ENCODE measurements around the gene CR1.
"Not testable (repeated sequence)": the region's sequence is repeated elsewhere in the genome, so short reads cannot be mapped to it uniquely, and the experiment has no call there.

Gene CR1

DNA sequence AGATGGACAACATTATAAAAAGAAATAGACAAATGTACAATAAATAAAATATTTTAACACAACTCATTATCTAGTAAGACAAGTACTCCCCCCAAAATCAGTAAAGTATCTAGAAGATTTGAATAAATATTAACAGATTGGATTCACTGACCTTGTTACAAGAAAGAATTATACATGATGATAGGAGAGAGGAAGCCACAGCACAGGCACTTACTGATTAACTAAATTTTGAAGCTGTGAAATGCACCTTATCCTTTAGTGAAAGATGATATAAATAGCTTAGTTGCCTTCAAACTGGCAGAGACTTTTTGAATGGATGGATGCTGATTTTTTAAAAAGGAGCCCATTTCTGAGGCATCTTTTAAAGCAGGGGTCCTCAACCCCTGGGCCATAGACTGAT is 8.5 kb downstream of the CR1 start:
- no peak for DNase-seq

DNA sequence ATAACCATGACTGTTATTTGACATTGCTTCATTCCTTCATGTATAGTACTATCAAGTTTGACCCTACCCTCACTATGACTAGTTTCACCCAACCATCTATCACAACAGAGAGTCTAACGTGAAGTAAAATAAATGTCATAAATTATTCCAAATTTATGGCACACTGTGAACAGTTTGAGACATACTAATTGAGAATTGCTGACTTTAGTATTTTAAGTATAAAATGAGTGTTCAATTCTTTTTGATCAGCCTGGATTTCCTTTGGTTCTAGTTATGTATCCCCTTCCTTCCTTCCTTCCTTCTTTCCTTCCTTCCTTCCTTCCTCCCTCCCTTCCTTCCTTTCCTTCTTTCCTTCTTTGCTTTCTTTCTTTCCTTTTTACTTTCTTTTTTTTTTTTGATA is 14.5 kb downstream of the CR1 start:
- DNase-seq = no peak

DNA sequence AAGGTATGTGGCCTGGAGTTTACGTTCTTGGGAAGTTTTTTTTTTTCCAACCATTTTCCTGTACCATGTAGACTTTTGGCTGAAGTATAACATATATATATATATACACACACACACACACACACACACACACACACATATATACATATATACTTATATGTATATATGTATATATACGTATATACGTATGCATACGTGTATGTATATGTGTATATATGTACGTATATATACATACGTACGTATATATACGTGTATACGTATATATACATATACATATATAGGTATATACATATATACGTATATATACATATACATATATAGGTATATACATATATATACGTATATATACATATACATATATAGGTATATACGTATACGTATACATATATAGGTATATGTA is 18.9 kb downstream of the CR1 start:
- DNase-seq = peak; percentile 15

DNA sequence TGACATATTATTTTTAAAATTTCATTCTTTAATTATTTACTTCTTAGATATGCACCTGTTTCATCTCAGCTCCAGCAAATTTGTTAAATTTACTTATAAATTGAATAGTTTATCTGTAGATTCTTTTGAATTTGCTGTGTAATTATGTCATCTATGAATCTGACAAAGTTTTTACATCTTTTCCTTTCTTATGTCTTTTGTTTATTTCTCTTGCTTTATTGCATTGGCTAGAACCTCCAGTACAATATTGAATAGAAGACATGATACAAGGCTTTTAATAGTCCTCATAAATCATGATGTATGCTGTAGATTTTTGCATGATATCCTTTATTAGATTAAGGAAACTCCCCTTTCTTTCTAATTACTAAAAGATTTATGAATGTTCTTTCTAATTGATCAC is 20.8 kb downstream of the CR1 start:
- DNase-seq = no peak

DNA sequence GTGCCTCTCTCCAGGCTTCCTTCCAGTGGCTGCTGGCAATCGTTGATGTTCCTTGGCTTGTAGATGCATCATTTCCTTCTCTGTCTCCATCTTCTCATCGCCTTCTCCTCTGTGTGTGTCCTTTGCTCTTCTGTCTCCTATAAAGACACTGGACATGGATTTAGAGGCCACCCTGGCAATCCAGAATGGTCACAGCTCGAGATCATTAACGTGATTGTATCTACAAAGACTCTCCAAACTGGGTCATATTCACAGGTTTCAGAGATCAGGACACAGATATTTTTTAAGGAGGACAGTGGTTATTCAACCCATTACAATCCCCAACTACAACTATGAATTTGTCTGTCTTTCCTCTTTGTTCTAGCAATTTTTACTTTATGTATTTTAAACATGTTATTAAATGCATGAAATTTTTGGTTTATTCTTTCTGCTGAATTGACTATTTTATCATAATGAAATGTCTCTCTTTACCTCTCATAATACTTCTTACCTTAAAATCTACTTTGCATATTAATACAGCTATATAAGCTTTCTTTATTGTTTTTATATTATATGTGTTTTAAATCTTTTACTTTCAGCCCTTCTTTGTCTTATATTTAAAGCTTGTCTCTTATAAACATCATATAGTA is 22.8 kb downstream of the CR1 start:
- no peak for DNase-seq

DNA sequence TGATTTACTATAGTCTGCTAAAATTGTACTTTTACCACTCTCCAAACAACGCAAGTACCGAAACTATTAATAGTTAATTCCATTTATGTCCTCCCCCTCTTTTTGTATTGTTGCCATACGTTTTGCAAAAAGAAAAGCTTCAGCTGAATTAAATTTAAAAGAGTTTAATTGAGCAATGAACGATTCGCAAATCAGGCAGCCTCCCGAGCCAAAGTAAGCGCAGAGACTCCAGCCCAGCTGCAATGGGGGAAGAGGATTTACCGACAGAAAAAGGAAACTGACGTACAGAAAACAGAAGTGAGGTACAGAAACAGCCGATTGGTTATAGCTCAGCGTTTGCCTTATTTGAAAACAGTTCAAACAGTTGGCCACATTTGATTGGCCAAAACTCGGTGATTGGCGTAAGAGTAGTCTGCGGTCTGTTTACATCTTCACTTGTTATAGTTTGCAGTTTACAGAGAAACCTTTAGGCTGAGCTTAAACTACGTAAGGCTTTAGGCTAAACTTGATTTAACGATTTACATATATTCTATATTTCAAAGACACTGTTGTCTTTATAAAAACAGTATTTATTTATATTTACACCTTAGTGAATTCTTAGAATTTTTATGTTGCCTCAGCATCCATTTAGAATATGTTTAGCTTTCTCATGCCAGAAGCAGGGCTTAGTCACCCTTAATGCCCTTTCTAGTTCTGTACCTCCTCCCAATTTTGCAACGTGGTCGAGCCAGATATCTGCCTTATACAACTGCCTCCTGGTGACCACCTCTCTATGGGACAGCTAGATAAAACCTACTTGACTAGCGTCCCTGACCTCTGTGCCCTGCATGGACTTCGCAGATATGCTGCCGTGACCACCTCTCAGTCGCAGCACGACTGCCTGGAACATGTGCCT is 23.8 kb downstream of the CR1 start:
- no peak for DNase-seq

DNA sequence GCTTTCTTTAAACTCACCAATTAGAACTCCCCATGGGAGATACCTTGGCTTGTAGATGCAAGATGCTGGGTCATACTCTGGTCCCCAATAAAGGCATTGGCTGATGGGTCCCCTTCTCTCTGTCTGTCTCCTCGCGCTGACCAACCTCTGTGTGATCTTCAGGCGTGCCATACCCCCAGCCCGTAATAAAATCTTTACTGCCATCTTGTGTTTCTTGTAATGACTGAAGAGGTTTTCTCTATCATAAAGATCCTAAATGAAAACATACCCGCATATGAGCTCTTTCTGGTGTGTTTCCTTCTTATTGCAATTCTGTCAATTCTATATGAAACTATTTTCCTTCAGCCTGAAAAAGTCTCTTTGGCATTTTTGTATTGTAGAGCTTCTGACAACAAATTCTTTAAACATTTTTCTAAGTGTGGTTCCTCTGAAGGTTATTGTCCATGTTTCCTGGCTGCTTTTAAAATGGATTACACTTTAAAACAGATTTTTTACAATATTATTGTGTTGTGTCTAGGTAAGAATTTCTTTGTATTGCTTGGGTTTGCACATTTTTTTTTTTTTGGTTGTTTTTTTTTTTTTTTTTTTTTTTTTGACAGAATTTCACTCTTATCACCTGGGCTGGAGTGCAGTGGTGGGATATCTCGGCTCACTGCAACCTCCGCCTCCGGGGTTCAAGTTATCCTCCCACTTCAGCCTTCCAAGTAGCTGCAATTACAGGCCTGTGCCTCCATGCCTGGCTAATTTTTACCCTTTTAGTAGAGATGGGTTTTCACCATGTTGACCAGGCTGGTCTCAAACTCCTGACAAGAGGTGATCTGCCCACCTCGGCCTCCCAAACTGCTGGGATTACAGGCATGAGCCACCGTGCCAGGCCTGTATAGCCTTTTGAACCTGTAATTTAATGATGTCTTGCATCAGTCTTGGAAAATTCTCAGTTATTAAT is 24.7 kb downstream of the CR1 start:
- DNase-seq = not testable (repeated sequence)

DNA sequence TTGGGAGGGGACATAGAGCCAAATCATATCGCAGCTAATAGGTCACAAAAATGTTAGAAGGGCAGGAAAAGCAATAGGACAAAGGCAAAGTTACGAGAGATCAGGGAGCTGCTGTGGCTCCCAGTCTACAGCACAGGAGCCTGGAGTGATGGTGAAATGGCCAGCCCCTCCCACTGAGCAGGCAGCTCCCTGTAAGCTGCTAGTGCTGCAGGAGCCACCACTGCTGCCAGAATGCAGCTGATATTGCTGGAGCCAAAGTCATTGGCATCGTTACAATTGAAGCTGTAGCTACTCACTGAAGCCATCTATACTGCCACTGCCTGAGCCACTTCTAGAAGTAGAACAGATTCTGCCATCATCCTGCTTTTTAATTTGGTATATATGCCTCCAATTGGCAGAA is 29.3 kb downstream of the CR1 start:
- DNase-seq = not testable (repeated sequence)

DNA sequence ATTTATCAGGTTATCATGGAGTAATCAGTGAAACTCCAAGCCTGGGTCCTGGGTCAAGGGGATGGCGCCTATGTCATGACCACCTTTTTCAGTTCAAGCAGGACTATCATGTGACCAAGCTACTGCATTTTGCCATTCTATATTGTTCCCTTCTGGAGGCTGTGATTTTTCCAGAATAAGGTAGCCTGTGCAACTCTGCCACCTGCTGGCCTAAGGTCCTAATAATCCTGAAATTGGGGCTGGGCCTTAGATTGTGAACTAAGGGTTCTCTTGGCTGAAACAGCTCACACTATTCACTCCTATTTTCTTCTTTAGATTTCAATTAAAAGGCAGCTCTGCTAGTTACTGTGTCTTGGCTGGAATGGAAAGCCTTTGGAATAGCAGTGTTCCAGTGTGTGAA is 32.4 kb downstream of the CR1 start:
- not testable (repeated sequence) for DNase-seq

DNA sequence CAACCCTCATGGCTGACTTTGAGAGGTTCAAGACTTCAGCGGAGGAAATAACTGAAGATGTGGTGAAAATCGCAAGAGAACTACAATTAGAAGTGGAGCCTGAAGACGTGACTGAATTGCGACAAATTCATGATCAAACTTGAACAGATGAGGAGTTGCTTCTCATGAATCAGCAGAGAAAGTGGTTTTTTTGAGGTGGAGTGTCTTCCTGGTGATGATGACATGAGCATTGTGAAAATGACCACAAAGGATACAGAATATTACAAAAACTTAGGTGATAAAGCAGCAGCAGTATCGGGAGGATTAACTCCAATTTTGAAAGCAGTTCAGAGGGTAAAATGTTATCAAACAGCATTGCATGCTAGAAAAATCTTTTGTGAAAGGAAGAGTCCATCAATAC is 40.3 kb downstream of the CR1 start:
- DNase-seq = not testable (repeated sequence)

DNA sequence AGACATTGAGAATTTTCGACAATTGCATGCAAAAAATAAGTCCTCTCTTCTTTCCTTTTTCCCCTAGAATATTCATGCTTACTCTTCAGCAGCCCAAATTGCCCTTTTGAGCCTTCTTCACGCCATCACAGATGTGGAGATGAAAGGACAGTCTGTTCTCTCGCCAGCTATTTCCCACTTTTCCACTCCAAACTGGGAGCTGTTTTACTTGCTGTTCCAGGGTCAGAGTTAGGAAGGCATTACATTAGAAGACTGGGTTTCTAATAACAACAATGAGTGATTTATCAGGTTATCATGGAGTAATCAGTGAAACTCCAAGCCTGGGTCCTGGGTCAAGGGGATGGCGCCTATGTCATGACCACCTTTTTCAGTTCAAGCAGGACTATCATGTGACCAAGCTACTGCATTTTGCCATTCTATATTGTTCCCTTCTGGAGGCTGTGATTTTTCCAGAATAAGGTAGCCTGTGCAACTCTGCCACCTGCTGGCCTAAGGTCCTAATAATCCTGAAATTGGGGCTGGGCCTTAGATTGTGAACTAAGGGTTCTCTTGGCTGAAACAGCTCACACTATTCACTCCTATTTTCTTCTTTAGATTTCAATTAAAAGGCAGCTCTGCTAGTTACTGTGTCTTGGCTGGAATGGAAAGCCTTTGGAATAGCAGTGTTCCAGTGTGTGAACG is 50.9 kb downstream of the CR1 start:
- DNase-seq = not testable (repeated sequence)

DNA sequence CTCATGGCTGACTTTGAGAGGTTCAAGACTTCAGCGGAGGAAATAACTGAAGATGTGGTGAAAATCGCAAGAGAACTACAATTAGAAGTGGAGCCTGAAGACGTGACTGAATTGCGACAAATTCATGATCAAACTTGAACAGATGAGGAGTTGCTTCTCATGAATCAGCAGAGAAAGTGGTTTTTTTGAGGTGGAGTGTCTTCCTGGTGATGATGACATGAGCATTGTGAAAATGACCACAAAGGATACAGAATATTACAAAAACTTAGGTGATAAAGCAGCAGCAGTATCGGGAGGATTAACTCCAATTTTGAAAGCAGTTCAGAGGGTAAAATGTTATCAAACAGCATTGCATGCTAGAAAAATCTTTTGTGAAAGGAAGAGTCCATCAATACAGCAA is 58.9 kb downstream of the CR1 start:
- DNase-seq = not testable (repeated sequence)

DNA sequence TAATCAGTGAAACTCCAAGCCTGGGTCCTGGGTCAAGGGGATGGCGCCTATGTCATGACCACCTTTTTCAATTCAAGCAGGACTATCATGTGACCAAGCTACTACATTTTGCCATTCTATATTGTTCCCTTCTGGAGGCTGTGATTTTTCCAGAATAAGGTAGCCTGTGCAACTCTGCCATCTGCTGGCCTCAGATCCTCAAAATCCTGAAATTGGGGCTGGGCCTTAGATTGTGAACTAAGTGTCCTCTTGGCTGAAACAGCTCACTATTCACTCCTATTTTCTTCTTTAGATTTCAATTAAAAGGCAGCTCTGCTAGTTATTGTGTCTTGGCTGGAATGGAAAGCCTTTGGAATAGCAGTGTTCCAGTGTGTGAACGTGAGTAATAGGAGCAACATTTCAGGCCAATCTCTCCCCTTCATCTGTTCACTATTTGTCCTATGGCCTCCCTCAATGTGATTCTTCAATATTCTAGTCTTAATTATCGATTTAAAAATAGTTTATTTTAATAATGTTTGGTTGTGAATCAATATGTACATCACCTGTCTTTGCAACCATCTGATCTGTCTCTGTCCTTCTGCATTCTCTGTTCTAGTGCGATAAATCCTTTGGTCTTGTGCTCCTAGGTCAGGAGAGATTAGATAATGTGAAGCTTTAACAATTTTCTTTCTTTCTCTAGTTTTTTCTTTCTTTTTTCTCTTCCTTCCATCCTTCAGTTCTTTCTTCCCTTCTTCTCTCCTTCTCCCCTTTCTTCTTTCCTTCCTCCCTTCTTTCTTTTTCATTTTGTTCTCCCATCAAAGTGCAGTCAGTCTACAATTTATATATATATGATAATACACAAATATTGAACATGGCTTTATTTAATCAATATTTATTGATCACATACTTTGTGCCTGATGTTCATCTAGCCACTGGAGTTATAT is 69.8 kb downstream of the CR1 start:
- peak; percentile 62 for DNase-seq

DNA sequence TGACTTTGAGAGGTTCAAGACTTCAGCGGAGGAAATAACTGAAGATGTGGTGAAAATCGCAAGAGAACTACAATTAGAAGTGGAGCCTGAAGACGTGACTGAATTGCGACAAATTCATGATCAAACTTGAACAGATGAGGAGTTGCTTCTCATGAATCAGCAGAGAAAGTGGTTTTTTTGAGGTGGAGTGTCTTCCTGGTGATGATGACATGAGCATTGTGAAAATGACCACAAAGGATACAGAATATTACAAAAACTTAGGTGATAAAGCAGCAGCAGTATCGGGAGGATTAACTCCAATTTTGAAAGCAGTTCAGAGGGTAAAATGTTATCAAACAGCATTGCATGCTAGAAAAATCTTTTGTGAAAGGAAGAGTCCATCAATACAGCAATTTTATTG is 76.0 kb downstream of the CR1 start:
- not testable (repeated sequence) for DNase-seq

DNA sequence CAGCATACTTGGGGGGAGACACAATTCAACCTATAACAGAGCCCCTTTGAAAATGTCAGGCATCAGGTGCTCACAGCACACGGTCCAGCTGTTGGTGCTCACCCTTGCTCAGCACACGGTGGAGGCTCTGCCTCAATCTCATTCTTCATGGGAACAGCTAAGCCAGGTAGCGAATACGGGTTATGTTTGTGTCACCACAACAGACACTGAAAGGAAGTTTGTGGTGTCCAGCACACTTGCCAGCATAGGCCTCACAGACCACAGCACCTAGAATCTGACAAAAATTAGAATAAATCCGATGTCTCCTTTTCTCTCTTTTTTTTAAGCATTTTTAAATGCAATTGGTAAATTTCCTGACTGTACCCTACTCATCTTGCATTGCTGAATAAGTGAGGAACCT is 77.1 kb downstream of the CR1 start:
- not testable (repeated sequence) for DNase-seq

DNA sequence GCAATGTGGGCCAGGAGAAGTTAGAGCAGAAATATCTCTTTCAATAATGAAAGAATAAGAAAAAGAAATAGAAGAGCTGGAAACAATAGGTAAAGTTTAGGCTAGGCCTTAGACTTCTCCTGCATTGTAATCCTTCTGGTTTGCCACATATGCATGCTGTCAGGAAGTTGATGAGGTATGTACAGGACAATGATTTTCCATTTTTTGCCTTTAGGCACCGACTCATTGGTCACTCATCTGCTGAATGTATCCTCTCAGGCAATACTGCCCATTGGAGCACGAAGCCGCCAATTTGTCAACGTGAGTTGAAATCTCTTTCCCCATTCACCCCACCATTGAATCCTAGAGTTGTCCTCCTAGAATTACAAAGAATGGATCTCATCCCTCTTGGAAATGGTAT is 79.4 kb downstream of the CR1 start:
- DNase-seq = not testable (repeated sequence)

DNA sequence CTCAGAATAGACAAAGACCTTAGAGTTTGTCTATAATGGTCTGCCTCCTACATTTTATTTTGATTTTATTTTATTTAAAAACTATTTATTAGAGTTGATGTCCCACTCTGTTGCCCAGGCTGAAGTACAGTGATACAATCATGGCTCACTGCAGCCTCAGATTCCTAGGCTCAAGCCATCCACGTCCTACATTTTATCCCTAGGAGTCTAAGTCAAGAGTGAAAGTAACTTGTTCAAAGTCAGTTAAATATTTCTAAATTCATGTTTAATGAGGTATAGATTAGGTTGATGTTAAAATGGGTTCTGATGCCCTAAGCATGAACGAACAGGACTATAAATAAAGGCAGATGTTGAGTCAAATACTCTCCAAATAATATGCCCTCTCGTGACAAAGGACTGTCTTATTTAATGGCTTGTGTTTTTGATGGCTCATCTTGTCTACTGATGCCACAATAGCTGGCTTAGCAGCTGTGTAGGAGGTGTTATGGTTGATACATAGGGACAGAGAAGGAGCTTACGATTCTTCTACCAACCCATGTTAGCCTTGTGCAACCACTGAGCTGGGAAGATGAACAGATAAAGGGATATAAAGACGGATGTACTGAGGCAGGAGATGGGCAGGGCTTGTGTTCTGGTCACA is 83.0 kb downstream of the CR1 start:
- no peak for DNase-seq

DNA sequence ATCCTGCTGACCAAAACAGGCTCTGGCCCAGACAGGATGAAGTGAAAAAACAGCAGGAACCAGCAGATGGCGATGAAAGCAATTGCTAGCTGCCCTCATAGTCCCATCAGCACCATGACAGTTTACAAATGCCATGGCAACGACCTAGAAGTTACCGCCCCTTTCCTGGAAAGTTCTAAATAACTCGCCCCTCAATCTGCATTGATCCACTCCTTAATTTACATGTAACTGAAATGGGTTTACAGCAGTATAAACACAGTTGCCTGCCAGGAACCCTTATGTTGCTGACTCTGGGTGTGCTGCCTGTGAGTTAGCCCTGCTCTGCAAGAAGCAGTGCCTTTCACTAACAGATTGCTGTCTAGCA is 83.5 kb downstream of the CR1 start:
- DNase-seq = peak; percentile 87

DNA sequence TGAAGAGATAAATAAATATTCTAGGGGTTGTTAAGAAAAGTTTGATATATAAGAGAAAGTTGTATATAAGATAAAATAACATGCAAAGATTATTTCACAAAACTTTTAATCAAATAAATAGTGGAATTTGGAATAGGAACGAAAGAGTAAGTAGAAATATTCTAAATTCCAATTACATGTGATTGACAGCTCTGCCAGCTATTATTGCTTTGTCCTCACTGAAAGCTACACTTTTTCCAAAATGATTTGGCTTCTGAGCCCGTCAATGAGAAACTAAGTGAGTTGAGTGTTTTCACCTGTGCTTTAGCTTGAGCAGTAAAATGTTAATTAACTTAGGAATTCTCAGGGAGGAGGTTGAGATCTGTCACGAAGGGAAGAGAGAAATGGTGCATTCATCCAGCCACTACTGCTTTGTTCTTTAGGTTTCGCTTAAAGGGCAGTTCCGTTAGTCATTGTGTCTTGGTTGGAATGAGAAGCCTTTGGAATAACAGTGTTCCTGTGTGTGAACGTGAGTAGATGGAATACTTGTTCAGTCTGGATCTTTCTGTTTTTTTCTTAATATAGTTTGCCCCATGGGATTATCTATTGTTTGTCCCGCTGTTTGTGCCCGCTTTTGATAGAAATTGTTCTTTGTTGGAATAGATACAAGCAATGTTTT is 85.7 kb downstream of the CR1 start:
- no peak for DNase-seq

DNA sequence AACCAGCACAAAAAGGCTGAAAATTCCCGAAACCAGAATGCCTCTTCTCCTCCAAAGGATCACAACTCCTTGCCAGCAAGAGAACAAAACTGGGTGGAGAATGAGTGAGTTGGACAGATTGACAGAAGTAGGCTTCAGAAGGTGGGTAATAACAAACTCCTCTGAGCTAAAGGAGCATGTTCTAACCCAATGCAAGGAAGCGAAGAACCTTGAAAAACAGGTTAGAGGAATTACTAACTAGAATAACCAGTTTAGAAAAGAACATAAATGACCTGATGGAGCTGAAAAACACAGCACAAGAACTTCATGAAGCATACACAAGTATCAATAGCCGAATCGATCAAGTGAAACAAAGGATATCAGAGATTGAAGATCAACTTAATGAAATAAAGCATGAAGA is 93.5 kb downstream of the CR1 start:
- DNase-seq = peak; percentile 34

DNA sequence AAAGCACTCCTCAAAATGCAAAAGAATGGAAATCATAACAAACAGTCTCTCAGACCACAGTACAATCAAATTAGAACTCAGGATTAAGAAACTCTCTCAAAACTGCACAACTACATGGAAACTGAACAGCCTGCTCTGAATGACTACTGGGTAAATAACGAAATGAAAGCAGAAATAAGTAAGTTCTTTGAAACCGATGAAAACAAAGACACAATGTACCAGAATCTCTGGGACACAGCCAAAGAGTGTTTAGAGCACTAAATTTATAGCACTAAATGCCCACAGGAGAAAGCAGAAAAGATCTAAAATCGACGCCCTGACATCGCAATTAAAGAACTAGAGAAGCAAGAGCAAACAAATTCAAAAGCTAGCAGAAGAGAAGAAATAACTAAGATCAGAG is 95.2 kb downstream of the CR1 start:
- DNase-seq = not testable (repeated sequence)

Measured in DMS53 (cell line).